ENCODE results near the gene CHCHD3.

CHCHD3 gene

DNA sequence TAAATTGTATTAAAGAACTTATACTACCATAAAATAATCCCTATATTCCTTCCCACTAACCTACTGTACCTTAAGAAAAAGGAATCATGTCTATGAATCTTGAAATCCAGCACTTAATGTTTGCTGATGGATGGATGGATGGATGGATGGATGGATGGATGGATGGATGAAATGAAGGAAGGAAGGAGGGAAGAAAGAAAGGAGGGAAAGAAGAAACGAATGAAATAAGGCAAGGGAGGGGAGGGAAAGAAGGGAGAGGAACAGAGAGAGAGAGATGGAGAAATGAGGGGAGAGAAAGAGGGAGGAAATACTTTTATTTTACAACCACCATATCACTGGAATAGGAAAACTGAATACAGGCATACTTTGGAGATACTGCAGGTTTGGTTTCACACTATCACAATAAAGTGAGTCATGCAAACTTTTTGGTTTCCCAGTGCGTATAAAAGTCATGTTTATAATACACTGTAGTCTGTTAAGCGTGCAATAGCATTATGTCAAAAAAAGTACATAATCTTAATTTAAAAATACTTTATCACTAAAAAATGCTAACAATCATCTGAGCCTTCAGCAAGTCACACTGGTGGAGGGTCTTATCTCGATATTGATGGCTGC is 219.8 kb downstream of the CHCHD3 start:
- DNase-seq (ENCODE audit: low spot score), result no peak

DNA sequence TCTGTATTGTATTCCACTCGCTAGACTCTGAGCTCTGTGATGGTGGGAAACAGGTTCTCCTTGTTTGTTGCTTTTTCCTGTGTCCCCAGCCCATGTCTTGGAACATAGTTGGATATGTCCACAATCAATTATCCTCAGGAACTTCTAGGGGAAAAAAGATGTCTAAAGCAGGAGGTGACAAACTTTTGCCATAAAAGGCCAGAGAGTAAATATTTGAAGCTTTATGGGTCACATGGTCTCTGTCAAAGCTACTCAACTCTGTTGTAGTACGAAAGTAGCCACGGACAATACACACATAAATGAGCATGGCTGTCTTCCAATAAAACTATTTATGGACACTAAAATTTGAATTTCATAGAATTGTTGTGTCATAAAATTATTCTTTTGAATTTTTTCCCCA is 220.5 kb downstream of the CHCHD3 start:
- no peak for DNase-seq (ENCODE audit: low spot score)

- no peak for DNase-seq (ENCODE audit: low spot score)
These were observed 222.7 kb downstream of the CHCHD3 start for GRCh38 chr7:132859199-132859598.

DNA sequence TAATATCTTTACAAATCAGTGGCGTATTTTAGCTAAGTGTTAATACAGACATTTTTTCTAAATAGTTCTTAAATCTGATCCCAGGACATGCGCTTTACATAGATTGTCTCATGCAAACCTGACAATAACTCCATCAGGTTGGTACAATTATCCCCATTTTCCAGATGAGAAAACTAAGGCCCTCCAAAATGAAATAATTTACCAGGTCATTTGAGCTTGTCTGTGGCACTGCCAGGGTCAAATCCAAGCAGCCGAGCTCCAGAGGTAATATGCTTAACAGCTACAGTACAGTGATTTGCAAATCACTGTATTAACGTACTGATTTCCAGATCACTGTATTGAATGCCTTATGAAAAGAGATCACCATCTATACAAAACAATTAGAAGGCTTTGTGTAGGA is 223.1 kb downstream of the CHCHD3 start:
- no peak for DNase-seq (ENCODE audit: low spot score)

GRCh38 chr7:132858251-132858650 is 223.6 kb downstream of the CHCHD3 start:
- peak; percentile 35 for DNase-seq (ENCODE audit: low spot score)

GRCh38 chr7:132857703-132858102 is 224.2 kb downstream of the CHCHD3 start:
- DNase-seq (ENCODE audit: low spot score), result no peak

- no peak for DNase-seq (ENCODE audit: low spot score)
These were observed 224.9 kb downstream of the CHCHD3 start for GRCh38 chr7:132857031-132857430.

GRCh38 chr7:132856416-132856815 is 225.5 kb downstream of the CHCHD3 start:
- no peak for DNase-seq (ENCODE audit: low spot score)

- no peak for DNase-seq (ENCODE audit: low spot score)
These were observed 226.0 kb downstream of the CHCHD3 start for GRCh38 chr7:132855901-132856300.

DNA sequence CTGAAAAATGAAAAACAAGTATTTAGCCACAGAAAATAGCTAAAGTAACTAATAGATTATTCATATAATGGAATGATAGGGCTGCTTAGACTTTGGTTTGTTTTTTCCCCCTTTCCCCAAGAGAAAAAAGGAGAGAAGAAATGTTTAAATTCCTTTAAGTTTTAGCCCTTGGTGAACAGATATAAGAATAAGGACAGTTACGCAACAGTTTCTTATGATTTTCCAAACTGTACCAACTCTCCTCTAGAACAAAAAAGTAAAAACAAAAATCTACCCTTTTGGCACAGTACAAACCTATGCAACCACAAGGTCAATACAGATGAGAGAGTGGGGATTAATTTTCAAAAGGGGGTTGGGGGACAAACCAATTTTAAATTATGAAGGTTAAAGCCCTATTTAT is 227.7 kb downstream of the CHCHD3 start:
- DNase-seq (ENCODE audit: low spot score), result no peak

DNA sequence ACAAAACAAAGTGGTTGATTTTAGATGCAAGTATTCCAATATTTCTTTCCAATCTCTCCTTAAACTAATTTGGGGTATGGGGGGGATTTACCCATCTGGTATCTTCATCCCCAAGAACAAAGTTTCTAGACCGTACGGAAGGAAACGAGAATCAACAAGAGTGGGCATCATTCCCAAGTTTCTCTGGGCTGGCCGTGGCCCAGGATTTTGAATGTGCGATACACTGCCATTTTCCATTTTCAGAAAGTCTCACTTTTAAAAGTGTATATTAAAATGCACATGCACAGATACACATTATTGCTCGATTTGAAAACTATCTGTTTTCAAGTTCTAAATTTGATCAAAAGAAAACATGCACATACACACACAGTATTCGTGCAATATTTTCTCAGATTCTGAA is 234.5 kb downstream of the CHCHD3 start:
- no peak for DNase-seq (ENCODE audit: low spot score)

DNA sequence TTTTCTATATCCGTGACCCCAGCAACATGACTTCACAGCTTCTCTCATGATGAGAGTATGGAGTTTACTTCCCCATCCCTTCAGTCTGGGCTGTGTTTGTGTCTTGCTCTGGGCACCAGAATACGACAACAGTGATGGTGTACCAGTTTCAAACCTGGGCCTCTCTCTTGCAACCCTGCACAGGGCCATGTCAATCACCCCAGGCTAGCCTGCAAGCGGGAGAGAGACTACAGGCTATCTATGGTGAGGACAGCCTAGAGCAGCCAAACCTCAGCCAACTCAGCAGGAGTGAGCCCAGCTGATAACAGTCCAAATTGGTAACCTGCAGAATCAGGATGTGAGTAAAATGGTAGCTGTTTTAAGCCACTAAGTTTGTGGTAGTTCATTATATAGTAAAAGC is 235.8 kb downstream of the CHCHD3 start:
- no peak for DNase-seq (ENCODE audit: low spot score)

GRCh38 chr7:132842478-132842877 is 239.4 kb downstream of the CHCHD3 start:
- DNase-seq (ENCODE audit: low spot score), result no peak

DNA sequence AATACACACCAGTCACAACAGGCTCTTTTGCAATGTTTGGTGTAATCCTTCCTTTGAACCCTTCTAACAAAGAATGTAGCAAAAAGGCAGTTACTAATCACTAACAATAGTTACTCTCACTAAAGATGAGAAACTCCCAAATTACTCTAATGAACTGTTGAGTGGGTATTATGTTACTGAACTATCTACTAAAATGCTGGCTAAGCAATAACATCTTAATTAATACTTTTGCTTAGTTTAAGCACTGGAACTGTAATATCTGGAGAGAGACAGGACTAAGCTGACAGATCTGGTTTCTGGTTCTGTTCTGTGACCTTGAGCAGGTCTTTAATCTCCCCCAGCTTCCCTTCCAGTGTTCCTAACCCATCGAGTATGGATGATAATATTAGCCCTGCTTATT is 241.7 kb downstream of the CHCHD3 start:
- no peak for DNase-seq (ENCODE audit: low spot score)

- no peak for DNase-seq (ENCODE audit: low spot score)
These were observed 243.6 kb downstream of the CHCHD3 start for GRCh38 chr7:132838313-132838712.

- DNase-seq (ENCODE audit: low spot score), result no peak
These were observed 244.4 kb downstream of the CHCHD3 start for GRCh38 chr7:132837529-132837928.

DNA sequence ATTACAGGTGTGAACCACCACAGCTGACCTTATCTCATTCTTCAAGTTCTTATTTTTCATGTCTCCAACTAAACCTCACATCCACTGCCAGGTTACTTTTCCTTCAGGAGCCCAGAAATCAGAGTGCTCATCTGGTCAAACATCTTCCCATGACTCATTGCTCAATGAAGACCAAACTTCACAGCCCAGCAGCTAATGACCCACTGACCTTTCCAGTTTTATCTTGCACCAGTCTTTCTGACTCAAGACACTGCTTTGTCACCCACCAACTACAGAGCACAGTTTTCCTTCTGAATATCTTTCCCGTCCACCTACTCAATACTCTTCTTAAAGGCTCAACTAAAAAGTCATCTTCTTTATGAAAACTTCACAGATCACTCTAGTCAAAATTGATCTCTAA is 245.1 kb downstream of the CHCHD3 start:
- no peak for DNase-seq (ENCODE audit: low spot score)

DNA sequence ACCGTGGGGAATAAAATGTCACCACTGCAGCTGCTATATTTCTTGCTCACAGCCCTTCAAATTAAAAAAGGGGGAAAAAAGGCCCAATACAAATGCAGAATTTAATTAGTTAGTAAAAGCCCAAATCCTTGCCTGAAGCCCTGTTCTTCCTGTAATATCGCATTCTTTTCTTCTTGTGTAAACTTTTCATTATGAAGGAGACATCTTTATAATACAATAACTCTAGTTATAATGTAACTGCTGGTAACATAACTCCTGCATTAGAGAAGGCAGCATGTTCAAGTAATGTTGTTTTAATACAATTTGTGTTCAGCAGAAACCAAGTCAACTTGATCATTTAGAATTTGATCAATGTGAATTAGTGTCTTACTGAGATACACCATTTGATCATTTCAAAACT is 250.9 kb downstream of the CHCHD3 start:
- DNase-seq (ENCODE audit: low spot score), result no peak

- DNase-seq (ENCODE audit: low spot score), result no peak
These were observed 253.4 kb downstream of the CHCHD3 start for GRCh38 chr7:132828502-132828901.

- DNase-seq (ENCODE audit: low spot score), result no peak
These were observed 255.7 kb downstream of the CHCHD3 start for GRCh38 chr7:132825932-132826835.

GRCh38 chr7:132825222-132825621 is 256.7 kb downstream of the CHCHD3 start:
- DNase-seq (ENCODE audit: low spot score), result no peak

- DNase-seq (ENCODE audit: low spot score), result no peak
These were observed 262.2 kb downstream of the CHCHD3 start for GRCh38 chr7:132819648-132820047.

GRCh38 chr7:132817949-132818348 is 263.9 kb downstream of the CHCHD3 start:
- DNase-seq (ENCODE audit: low spot score), result no peak

All from NAMALWA (cell line).